ENCODE results near the gene RABL6. TPM values are rescaled to one million over a fixed set of nuclear protein-coding genes. Genes with fewer than 3 reads are reported as not detected.

Gene RABL6
- total RNA-seq, 1 donor from 2014 or later = 69.4 TPM

DNA sequence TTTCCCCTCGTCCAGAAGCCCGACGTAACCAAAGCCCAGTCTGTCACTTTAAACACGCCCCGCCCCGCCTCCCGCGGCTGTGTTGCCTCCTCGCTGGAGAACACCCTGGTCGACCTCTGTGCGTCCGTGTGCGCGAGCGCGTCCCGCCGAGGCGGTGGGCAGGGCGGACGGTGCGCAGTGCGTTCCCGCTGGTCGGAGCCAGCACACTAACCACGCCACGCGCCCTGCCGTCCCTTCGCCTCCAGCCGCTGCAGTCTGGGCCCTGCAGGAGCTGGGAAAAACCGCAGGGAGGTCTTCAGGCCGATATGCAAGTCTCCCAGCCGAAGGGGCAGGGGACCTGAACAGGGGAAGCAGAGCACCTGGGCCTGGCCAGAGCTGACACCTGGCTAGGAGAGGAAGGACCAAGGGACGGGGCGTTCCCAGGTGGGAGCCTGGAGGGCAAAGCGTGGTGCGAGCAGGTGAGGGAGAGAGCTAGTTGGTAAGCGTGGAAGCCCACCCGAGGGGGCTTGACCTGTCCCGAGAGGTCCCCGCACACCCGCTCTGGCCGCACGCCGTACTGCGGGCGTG is 40.2 kb downstream of the RABL6 start:
- Mint-ChIP-seq H3K27ac (ENCODE audit: unreplicated experiment) (peak overlapping the region; percentile 94), H3K4me1 (ENCODE audit: low read depth, unreplicated experiment) (no peaks in the 10 kb centered on the region), H3K9me3 (ENCODE audit: unreplicated experiment) (peaks cover 3% of the 10 kb centered on the region), H3K36me3 (ENCODE audit: low read depth, unreplicated experiment) (no peaks in the 10 kb centered on the region), H3K4me3 (ENCODE audit: unreplicated experiment) (peak overlapping the region; percentile 86), H3K27me3 (ENCODE audit: low read depth, unreplicated experiment) (no peaks in the 10 kb centered on the region)
- TF ChIP-seq, protein P1, sequence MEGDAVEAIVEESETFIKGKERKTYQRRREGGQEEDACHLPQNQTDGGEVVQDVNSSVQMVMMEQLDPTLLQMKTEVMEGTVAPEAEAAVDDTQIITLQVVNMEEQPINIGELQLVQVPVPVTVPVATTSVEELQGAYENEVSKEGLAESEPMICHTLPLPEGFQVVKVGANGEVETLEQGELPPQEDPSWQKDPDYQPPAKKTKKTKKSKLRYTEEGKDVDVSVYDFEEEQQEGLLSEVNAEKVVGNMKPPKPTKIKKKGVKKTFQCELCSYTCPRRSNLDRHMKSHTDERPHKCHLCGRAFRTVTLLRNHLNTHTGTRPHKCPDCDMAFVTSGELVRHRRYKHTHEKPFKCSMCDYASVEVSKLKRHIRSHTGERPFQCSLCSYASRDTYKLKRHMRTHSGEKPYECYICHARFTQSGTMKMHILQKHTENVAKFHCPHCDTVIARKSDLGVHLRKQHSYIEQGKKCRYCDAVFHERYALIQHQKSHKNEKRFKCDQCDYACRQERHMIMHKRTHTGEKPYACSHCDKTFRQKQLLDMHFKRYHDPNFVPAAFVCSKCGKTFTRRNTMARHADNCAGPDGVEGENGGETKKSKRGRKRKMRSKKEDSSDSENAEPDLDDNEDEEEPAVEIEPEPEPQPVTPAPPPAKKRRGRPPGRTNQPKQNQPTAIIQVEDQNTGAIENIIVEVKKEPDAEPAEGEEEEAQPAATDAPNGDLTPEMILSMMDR (IDR thresholded peaks at IDR 0.05; ENCODE audit: insufficient read depth, low read depth, low read length) = no peak
- no peak for TF ChIP-seq EZH2 (IDR thresholded peaks at IDR 0.05; ENCODE audit: insufficient read depth, low read length)
- H3K27me3 ChIP-seq (ENCODE audit: insufficient read depth, low read length) = peaks cover 7% of the 10 kb centered on the region
- H3K79me2 ChIP-seq (ENCODE audit: insufficient read depth, low read length) = peaks cover 11% of the 10 kb centered on the region
- H3K4me3 ChIP-seq (ENCODE audit: insufficient read depth, low read depth, low read length) = peak overlapping the region; percentile 70
- DNase-seq (ENCODE audit: low read depth) = peak; percentile 64
- H4K20me1 ChIP-seq (ENCODE audit: insufficient read depth, low read length) = peaks cover 15% of the 10 kb centered on the region
- peak overlapping the region; percentile 85 for H3K9ac ChIP-seq (ENCODE audit: low read length)
- FAIRE-seq = no peak
- H3K4me2 ChIP-seq (ENCODE audit: low read length) = peak overlapping the region; percentile 100
- peaks cover 9% of the 10 kb centered on the region for H3K4me1 ChIP-seq (ENCODE audit: insufficient read depth, low read length)
- H2AFZ ChIP-seq (ENCODE audit: low read depth, low read length) = peak overlapping the region; percentile 34
- no peak overlapping the region for H3K27ac ChIP-seq (ENCODE audit: low read depth, low read length)
- no peaks in the 10 kb centered on the region for H3K36me3 ChIP-seq (ENCODE audit: insufficient read depth, low read length)
- peaks cover 6% of the 10 kb centered on the region for H3K9me3 ChIP-seq (ENCODE audit: insufficient read depth, low read depth, low read length)

DNA sequence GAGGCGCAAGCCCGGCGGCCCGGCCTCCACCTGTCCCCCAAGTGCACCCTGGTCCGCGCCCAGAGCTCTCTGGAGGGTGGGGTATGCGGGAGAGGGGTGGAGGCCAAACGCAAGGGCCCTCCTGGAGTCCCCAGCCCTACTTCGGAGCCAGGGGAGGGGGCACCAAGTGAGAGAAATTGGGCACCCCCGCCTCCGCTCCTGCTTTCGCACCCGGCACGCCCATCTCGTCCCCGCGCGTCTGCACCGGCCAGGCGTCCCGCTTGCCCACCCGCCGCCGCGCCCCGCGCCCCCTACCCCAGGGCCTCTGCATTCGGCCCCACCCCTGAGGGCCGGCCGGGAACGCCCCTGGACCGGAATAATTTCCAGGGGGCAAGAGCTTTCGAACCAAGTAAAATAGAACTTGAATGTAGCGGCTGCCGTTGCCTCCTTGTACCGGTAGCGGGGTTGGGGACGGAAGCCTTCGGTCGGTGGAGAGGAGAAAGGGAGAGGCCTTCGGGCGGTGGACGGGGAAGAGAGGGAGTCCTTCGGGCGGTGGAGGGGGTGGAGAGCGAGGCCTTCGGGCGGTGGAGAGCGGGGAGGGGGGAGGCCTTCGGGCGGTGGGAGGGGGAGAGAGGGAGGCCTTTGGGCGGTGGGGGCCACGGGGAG is 40.8 kb downstream of the RABL6 start:
- peaks cover 15% of the 10 kb centered on the region for H4K20me1 ChIP-seq (ENCODE audit: insufficient read depth, low read length)
- Mint-ChIP-seq H3K36me3 (ENCODE audit: low read depth, unreplicated experiment) (no peaks in the 10 kb centered on the region), H3K27me3 (ENCODE audit: low read depth, unreplicated experiment) (no peaks in the 10 kb centered on the region), H3K4me1 (ENCODE audit: low read depth, unreplicated experiment) (no peaks in the 10 kb centered on the region), H3K9me3 (ENCODE audit: unreplicated experiment) (peaks cover 3% of the 10 kb centered on the region), H3K27ac (ENCODE audit: unreplicated experiment) (peak overlapping the region; percentile 94), H3K4me3 (ENCODE audit: unreplicated experiment) (peak overlapping the region; percentile 86)
- no peak for FAIRE-seq
- no peaks in the 10 kb centered on the region for H3K36me3 ChIP-seq (ENCODE audit: insufficient read depth, low read length)
- no peak for DNase-seq (ENCODE audit: low read depth)
- H3K9me3 ChIP-seq (ENCODE audit: insufficient read depth, low read depth, low read length) = peaks cover 6% of the 10 kb centered on the region
- H3K4me2 ChIP-seq (ENCODE audit: low read length) = peak overlapping the region; percentile 100
- TF ChIP-seq, protein P1 (IDR thresholded peaks at IDR 0.05; ENCODE audit: insufficient read depth, low read depth, low read length) = no peak
- no peak for TF ChIP-seq EZH2 (IDR thresholded peaks at IDR 0.05; ENCODE audit: insufficient read depth, low read length)
- peak overlapping the region; percentile 85 for H3K9ac ChIP-seq (ENCODE audit: low read length)
- peak overlapping the region; percentile 78 for H2AFZ ChIP-seq (ENCODE audit: low read depth, low read length)
- peaks cover 11% of the 10 kb centered on the region for H3K79me2 ChIP-seq (ENCODE audit: insufficient read depth, low read length)
- peaks cover 7% of the 10 kb centered on the region for H3K27me3 ChIP-seq (ENCODE audit: insufficient read depth, low read length)
- peak overlapping the region; percentile 91 for H3K4me3 ChIP-seq (ENCODE audit: insufficient read depth, low read depth, low read length)
- H3K27ac ChIP-seq (ENCODE audit: low read depth, low read length) = peak overlapping the region; percentile 89
- peaks cover 9% of the 10 kb centered on the region for H3K4me1 ChIP-seq (ENCODE audit: insufficient read depth, low read length)
